Coronary artery (tissue), 2 donors: Measurements from ENCODE around the gene KLF16.
"Not testable (repeated sequence)": the region's sequence is repeated elsewhere in the genome, so short reads cannot be mapped to it uniquely, and the experiment has no call there.

Experiments used
- DNase-seq: peaks from one replicate; pipeline ENCODE4 v3.0.0-alpha.2; 2017; ENCODE audit warnings: low spot score
- H3K27ac ChIP-seq, 2 donors: fragments of 200-600 bp; sonication (generic); one replicate each; pipeline ENCODE4 v1.5.1; 2016 to 2019
- H3K4me3 ChIP-seq: fragments of 200-600 bp; sonication (generic); 2 replicates; pipeline ENCODE4 v1.5.1; 2016; ENCODE audit warnings: mild to moderate bottlenecking, moderate library complexity
- TF ChIP-seq, protein P1 (sequence below): fragments of 200-600 bp; sonication (generic); IDR thresholded peaks from one replicate; pipeline ENCODE4 v1.5.1; 2019; ENCODE audit warnings: antibody characterized with exemption

The KLF16 gene

DNA sequence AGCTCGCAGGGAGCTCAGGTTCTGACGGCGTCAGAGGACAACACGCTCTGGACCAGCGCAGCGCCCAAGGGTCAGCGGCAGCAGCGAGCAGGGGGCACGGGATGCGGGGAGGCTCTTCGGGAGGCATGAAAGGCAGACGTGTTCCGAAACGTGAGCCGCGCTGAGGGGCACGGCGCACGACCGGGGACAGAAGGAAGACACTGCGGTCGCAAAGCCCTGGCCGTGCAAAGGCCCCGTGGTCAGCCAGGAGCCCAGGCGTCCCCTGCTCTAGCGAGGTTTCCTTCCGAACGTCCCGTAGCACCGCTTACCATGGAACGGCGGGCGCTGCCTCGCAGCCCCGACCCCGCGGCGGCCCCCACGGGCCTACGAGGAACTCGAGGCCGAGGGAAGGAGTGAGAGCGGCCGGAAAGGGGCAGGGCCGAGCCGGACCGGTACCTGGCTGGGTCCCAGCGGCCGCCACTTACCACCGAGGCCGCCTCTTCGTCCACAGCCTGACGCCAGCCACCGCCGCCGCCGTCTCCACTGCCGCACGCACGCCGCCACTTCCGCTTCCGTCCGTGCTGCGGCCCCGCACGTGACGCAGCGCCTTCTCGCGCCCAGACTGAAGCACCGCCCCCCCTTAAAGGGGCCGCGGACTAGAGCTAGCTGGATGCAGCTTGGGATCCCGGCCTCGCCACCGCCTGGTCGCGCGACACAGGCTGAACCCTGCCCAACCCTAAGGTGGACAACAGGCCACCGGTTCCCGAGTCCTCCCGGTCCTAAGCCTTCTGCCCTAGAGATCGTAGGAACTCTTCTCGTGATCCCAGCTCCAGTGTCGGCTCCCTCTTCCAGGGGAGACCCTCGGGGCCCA, 12.5 kb upstream of the KLF16 start:
- Histone ChIP-seq H3K27ac (peak overlapping the region; percentile 96 to 97), H3K4me3 (peak overlapping the region; percentile 98)
- TF ChIP-seq, protein P1, sequence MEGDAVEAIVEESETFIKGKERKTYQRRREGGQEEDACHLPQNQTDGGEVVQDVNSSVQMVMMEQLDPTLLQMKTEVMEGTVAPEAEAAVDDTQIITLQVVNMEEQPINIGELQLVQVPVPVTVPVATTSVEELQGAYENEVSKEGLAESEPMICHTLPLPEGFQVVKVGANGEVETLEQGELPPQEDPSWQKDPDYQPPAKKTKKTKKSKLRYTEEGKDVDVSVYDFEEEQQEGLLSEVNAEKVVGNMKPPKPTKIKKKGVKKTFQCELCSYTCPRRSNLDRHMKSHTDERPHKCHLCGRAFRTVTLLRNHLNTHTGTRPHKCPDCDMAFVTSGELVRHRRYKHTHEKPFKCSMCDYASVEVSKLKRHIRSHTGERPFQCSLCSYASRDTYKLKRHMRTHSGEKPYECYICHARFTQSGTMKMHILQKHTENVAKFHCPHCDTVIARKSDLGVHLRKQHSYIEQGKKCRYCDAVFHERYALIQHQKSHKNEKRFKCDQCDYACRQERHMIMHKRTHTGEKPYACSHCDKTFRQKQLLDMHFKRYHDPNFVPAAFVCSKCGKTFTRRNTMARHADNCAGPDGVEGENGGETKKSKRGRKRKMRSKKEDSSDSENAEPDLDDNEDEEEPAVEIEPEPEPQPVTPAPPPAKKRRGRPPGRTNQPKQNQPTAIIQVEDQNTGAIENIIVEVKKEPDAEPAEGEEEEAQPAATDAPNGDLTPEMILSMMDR = no peak
- peak; percentile 90 for DNase-seq

DNA sequence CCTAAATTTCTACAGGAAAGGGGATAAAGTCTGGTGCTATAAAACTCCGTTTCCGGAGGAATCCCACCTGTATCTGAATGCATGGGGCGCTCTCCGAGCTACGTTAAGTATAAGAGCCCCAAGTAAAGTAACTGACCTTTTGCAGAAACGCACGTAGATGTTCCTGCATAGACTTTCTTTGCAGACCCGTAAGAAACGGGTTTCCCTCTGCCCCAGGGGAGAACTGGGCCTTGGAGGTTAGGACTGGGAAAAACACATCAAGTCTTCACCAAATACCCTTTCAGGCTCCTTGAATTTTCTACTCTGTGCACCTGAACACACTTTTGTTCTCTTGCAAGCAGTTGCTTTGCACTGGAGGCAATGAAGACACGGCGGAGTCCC, 11.9 kb upstream of the KLF16 start:
- H3K27ac ChIP-seq = peak overlapping the region; percentile 96 to 97
- DNase-seq = not testable (repeated sequence)
- H3K4me3 ChIP-seq = peak overlapping the region; percentile 98

DNA sequence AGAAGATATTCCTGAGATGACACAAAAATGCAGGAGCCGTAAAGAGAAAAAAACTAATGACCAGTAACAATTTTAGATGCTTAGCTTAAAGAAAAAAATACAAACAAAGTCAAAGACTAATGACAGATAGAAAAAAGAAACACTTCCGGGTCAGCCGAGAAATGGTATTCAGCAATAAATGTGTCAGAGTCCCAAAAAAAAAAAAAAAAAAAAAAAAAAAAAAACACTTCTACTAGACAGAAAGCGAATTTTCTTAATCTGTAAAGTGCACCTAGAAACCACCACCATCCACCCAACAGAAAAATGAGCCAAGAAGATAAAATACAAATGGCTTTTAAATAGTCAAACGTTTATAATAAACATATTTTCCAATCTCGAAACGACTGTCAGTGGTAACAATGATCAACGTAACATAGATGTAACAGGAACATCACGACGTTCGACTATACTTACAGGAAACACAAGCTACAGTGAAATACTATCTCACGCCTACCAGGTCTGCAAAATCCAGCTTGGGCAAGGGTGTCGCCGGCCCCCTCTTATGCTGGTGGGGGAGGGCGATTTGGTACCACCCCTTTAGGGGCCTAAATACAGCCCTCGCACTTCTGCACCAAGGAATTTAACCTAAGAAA, 11.3 kb upstream of the KLF16 start:
- TF ChIP-seq, protein P1 = no peak
- Histone ChIP-seq H3K4me3 (peak overlapping the region; percentile 98), H3K27ac (peak overlapping the region in 1 of 2 donors; percentile 97)
- DNase-seq = no peak

DNA sequence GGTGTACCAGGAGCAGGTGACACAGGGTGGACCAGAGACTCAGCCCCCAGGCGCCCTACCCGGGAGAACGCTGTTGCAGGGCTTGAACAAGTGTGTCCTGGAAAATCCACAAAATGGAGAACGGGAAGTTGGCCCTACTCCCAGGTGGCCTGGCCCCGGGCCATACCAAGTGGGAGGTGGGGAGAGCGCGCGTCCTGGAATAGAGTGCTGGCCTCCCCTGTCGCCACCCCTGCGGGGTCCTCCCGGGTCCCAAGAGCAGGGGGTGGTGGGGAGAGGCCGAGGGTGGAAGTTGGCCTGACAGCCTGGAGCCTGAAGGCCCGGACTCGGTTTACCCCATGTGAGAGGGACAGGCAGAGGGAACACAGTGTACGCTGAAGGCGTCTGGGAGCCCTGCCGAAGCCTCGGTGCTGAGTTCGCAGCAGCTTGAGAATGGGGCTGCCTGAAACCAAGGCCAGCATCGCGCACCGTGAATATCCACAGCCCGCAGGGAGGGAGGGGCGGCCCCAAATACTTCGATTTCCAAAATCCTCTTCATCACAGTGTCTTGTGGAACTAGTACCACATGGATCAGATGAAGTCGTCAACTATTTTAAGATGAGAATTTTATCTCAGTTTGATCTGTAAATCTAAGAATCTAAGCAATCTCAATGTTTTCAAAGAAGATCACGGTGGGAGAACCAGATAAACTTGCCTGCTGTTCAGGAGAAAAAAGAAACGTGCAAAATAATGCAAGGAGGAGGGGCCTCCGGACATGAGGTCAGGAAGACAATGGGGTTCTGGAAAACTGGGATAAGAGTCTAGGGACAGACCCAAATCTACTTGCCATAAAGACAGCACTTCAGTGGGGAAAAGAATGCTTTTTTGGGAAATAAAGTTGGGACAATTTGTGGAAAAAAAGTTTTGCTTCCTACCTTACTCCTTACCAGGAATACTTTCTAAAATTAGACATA, 10.4 kb upstream of the KLF16 start:
- DNase-seq = no peak
- peak overlapping the region; percentile 68 for H3K27ac ChIP-seq
- TF ChIP-seq, protein P1 = no peak
- peak overlapping the region; percentile 56 for H3K4me3 ChIP-seq

DNA sequence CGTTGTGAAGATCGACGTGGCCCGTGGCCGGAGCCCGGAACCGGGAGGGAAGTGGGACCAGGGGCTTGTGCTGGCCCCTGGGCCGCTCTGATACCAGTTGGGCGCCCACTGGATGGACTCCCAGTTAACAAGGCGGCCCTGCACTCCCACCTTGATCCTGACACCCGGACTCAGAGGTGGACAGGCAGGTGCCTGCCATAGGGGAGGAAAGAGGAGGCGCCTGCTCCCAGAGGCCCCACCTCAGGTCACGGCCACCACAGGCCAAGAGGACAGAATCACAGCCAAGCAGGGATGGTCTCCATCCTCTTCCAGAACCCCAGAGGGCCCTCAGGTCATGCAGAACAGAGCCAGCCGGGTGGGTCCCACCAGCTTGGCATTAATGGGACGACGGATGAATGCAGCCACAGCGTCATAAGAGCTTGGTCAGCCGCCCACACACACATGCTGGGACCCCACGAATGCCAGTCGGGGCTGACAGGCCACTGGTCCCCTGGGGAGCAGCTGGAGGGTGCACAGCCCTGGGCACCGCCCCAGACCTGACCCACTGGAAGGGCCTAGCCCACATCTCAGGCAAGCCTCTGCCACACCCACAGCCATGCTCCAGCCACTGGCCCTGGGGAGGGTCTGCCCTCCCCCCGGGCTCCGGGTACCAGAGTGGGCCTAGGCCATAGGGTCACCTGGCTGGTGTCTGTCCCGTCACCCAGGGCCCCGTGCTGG, 9.6 kb upstream of the KLF16 start:
- no peak for DNase-seq

DNA sequence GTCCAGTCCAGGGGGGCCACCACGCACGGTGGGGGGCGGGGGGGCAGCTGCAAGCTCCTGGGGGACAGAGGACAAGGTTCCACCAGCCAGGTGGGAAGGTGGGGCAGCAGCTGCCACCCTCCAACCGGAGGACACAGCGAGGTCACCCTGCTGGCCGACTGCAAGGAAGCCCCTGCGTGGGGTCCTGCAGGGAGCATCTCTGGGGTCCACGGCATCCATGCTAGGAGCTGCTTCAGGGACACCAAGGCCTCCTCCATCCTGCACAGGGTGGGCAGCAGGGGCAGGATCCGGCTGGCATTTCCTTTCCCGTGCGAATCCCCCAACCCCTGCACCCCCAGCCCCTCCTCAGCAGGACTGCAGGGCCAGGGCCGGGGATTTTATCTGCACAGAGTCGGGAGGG, 8.3 kb upstream of the KLF16 start:
- Histone ChIP-seq H3K4me3 (no peak overlapping the region), H3K27ac (no peak overlapping the region)
- DNase-seq = no peak
- TF ChIP-seq, protein P1 = no peak

More for the DNA sequence above, 9.6 kb upstream of the KLF16 start:
- H3K27ac ChIP-seq = peak overlapping the region; percentile 68
- H3K4me3 ChIP-seq = peak overlapping the region; percentile 56
- TF ChIP-seq, protein P1 = no peak
